Measurements from ENCODE around the gene RARG.

- TF ChIP-seq CTCF (optimal IDR thresholded peaks at IDR 0.05 in 1 of 3, IDR thresholded peaks at IDR 0.05 in 1 of 3, conservative IDR thresholded peaks at IDR 0.05 in 1 of 3; ENCODE audit: extremely low read depth in 1 of 3, insufficient read depth in 2 of 3, low read length in 3 of 3) (no peak), EZH2 (IDR thresholded peaks at IDR 0.05; ENCODE audit: low read length) (no peak)
These were observed 21.3 kb upstream of the RARG start for GRCh38 chr12:53253298-53253697.
